Measurements from ENCODE around the gene ADAMTSL1.

- no peak for TF ChIP-seq POLR2A (IDR thresholded peaks at IDR 0.05)
- TF ChIP-seq, protein P1, sequence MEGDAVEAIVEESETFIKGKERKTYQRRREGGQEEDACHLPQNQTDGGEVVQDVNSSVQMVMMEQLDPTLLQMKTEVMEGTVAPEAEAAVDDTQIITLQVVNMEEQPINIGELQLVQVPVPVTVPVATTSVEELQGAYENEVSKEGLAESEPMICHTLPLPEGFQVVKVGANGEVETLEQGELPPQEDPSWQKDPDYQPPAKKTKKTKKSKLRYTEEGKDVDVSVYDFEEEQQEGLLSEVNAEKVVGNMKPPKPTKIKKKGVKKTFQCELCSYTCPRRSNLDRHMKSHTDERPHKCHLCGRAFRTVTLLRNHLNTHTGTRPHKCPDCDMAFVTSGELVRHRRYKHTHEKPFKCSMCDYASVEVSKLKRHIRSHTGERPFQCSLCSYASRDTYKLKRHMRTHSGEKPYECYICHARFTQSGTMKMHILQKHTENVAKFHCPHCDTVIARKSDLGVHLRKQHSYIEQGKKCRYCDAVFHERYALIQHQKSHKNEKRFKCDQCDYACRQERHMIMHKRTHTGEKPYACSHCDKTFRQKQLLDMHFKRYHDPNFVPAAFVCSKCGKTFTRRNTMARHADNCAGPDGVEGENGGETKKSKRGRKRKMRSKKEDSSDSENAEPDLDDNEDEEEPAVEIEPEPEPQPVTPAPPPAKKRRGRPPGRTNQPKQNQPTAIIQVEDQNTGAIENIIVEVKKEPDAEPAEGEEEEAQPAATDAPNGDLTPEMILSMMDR (IDR thresholded peaks at IDR 0.05) = no peak
- no peak for TF ChIP-seq POLR2AphosphoS5 (IDR thresholded peaks at IDR 0.05)
- TF ChIP-seq EP300 (IDR thresholded peaks at IDR 0.05) = no peak
Observed at GRCh38 chr9:18822850-18823249, 348.9 kb downstream of the ADAMTSL1 start.
